Panc1 (cell line): ENCODE data around the gene HDAC3. TPM values are rescaled to one million over a fixed set of nuclear protein-coding genes. Genes with fewer than 3 reads are reported as not detected.

Experiments used
- ATAC-seq: fragments of 200-7000 bp; cut with Tn5 transposase; 2 replicates; pipeline ENCODE4 v1.9.1; 2020; ENCODE audit warnings: mild to moderate bottlenecking, moderate library complexity
- BruUV-seq: library from RNA; stranded (reverse); fragments of 400-500 nt; replicated peaks from 2 replicates; lab custom pipeline; 2021; lab: Mats Ljungman, UMichigan
- CTCF ChIA-PET: fragments of 300-600 bp; sonication (Branson Sonifier 250); formaldehyde crosslinking; loops from one replicate; lab custom pipeline; 2022; ENCODE audit warnings: antibody characterized with exemption; lab: Charles Lee
- POLR2A ChIA-PET: fragments of 300-600 bp; sonication (Branson Sonifier 250); formaldehyde crosslinking; loops from one replicate; lab custom pipeline; 2022; ENCODE audit warnings: antibody characterized with exemption; lab: Charles Lee
- DNase-seq: peaks from one replicate; pipeline ENCODE4 v3.0.0-alpha.2; 2010; ENCODE audit warnings: low read depth, low spot score
- H3K27ac ChIP-seq: 2 replicates; pipeline ENCODE4 v1.5.1; 2011; ENCODE audit warnings: mild to moderate bottlenecking, low read length, inconsistent platforms
- H3K27me3 ChIP-seq: fragments of 200-500 bp; sonication (Bioruptor generic); 2 replicates; pipeline ENCODE4 v1.6.0; 2014; ENCODE audit warnings: low read length, inconsistent platforms; ENCODE audit not compliant: control insufficient read depth, insufficient read depth
- H3K36me3 ChIP-seq: fragments of 200-500 bp; sonication (Bioruptor generic); 2 replicates; pipeline ENCODE4 v1.5.1; 2014; ENCODE audit warnings: inconsistent platforms, mild to moderate bottlenecking, low read length, moderate library complexity; ENCODE audit not compliant: control insufficient read depth, insufficient read depth
- H3K4me1 ChIP-seq: 2 replicates; pipeline ENCODE4 v1.5.1; 2011; ENCODE audit warnings: inconsistent platforms, mild to moderate bottlenecking, low read length, moderate library complexity; ENCODE audit not compliant: control insufficient read depth, insufficient read depth
- H3K4me3 ChIP-seq, 2 experiments: 2 replicates each; pipeline ENCODE4 v1.5.1; 2011 to 2012; ENCODE audit warnings: low read depth in 2 of 2, low read length in 2 of 2, mild to moderate bottlenecking in 2 of 2, inconsistent platforms in 1 of 2, moderate library complexity in 1 of 2
- H3K9me3 ChIP-seq: fragments of 200-500 bp; sonication (Bioruptor generic); 2 replicates; pipeline ENCODE4 v1.5.1; 2014; ENCODE audit warnings: low read depth, mild to moderate bottlenecking, inconsistent platforms, low read length, moderate library complexity; ENCODE audit not compliant: control insufficient read depth, insufficient read depth
- POLR2AphosphoS5 ChIP-seq: IDR thresholded peaks from 2 replicates; pipeline ENCODE4 v1.6.1; 2012; ENCODE audit warnings: mild to moderate bottlenecking, low read depth, low read length, moderate library complexity
- REST ChIP-seq, 2 experiments: IDR thresholded peaks; 2 replicates each; pipeline ENCODE4 v1.6.1; 2011 to 2012; ENCODE audit warnings: low read depth in 2 of 2, control low read depth in 1 of 2, low read length in 1 of 2, mild to moderate bottlenecking in 1 of 2, moderate library complexity in 1 of 2; ENCODE audit not compliant: insufficient read depth in 1 of 2
- SIN3A ChIP-seq: IDR thresholded peaks from 2 replicates; pipeline ENCODE4 v1.6.1; 2012; ENCODE audit warnings: low read depth, mild to moderate bottlenecking, low read length, moderate library complexity, borderline replicate concordance; ENCODE audit not compliant: insufficient read depth
- TCF7L2 ChIP-seq: IDR thresholded peaks from 2 replicates; pipeline ENCODE4 v1.6.1; 2011; ENCODE audit warnings: mild to moderate bottlenecking, low read depth, low read length, inconsistent platforms
- in situ Hi-C: cut with HindIII; loops from 2 replicates; pipeline ENCODE4 v1.10.0; 2016; ENCODE audit warnings: low sequenced_read_pairs, low pct_unique_long_range_greater_than_20kb
- intact Hi-C: fragments of 100-400 bp; cut with micrococcal nuclease; formaldehyde crosslinking; loops from one replicate; pipeline ENCODE4 v1.10.0; 2022; ENCODE audit not compliant: unreplicated experiment
- total RNA-seq: library from RNA; stranded (reverse); gene quantifications from one replicate; pipeline ENCODE4 v1.2.1, GENCODE V29; 2021; ENCODE audit not compliant: unreplicated experiment
- TF ChIP-seq, protein P1 (sequence below): fragments of 450-650 bp; IDR thresholded peaks from 2 replicates; pipeline ENCODE4 v1.5.1; 2017; ENCODE audit warnings: mild to moderate bottlenecking

HDAC3 gene
- total RNA-seq, 1 experiment from 2014 or later = 75.5 TPM

GRCh38 chr5:141597394-141597793 is 39.3 kb downstream of the HDAC3 start:
- no peaks in the 10 kb centered on the region for H3K27me3 ChIP-seq
- POLR2A ChIA-PET = no interaction called here
- no peak for DNase-seq
- no peak for TF ChIP-seq TCF7L2
- TF ChIP-seq, protein P1, sequence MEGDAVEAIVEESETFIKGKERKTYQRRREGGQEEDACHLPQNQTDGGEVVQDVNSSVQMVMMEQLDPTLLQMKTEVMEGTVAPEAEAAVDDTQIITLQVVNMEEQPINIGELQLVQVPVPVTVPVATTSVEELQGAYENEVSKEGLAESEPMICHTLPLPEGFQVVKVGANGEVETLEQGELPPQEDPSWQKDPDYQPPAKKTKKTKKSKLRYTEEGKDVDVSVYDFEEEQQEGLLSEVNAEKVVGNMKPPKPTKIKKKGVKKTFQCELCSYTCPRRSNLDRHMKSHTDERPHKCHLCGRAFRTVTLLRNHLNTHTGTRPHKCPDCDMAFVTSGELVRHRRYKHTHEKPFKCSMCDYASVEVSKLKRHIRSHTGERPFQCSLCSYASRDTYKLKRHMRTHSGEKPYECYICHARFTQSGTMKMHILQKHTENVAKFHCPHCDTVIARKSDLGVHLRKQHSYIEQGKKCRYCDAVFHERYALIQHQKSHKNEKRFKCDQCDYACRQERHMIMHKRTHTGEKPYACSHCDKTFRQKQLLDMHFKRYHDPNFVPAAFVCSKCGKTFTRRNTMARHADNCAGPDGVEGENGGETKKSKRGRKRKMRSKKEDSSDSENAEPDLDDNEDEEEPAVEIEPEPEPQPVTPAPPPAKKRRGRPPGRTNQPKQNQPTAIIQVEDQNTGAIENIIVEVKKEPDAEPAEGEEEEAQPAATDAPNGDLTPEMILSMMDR = no peak
- TF ChIP-seq REST (IDR thresholded peaks at IDR 0.05; ENCODE audit: insufficient read depth in 1 of 2, low read depth in 2 of 2, low read length in 1 of 2) = no peak
- TF ChIP-seq SIN3A = no peak
- no peak for TF ChIP-seq POLR2AphosphoS5
- in situ Hi-C loops (no loop called here), intact Hi-C loops (no loop called here)
- no peaks in the 10 kb centered on the region for H3K9me3 ChIP-seq
- no TSS peak for BruUV-seq
- H3K27ac ChIP-seq = no peak overlapping the region
- H3K4me1 ChIP-seq = peaks cover 10% of the 10 kb centered on the region; the same call in 1 of the 2 replicates
- CTCF ChIA-PET = interaction anchor here (0.6 kb wide), 1 partner anchor 33 kb away, joined by 3 read pairs; no protein-coding TSS in a partner anchor
- H3K4me3 ChIP-seq = no peak overlapping the region
- H3K36me3 ChIP-seq = no peaks in the 10 kb centered on the region
- no peak; the same call in 1 of the 2 replicates for ATAC-seq

DNA sequence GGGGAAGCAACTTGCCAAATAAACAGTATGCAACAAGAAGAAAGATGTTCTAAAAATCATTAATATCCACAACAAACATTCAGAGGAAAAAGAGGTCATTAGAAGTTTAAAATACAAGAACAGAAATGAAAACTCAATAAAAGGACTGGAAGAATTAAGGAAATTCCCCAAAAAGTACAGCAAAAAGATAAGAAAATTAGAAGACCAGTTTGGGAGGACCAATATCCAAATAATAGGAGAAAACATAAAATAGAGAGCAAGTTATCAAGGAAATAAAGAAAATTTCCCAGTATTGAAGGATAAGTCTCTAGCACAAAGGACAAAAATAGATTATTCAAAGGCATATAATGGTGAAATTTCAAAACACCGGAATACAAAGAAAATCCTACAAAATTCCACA is 39.8 kb downstream of the HDAC3 start:
- no peak for TF ChIP-seq SIN3A
- TF ChIP-seq TCF7L2 = no peak
- TF ChIP-seq REST (IDR thresholded peaks at IDR 0.05; ENCODE audit: insufficient read depth in 1 of 2, low read depth in 2 of 2, low read length in 1 of 2) = no peak
- TF ChIP-seq, protein P1 = no peak
- no peak for TF ChIP-seq POLR2AphosphoS5
- intact Hi-C loops = no loop called here

More for the DNA sequence above, 39.8 kb downstream of the HDAC3 start:
- Histone ChIP-seq H3K4me3 (no peak overlapping the region), H3K4me1 (peaks cover 10% of the 10 kb centered on the region; the same call in 1 of the 2 replicates), H3K27ac (no peak overlapping the region), H3K9me3 (no peaks in the 10 kb centered on the region), H3K36me3 (no peaks in the 10 kb centered on the region), H3K27me3 (no peaks in the 10 kb centered on the region)
- no peak for ATAC-seq
- POLR2A ChIA-PET = no interaction called here
- DNase-seq = no peak
- CTCF ChIA-PET = no interaction called here
- in situ Hi-C loops = no loop called here
- no TSS peak for BruUV-seq
